OCI-LY3 (cell line): ENCODE measurements around the gene MAP4.

ENCODE experiments used
- H2AFZ ChIP-seq: fragments of 200-600, 300-600 bp; shearing (Covaris generic); 2 replicates; pipeline ENCODE4 v1.6.0; 2014; ENCODE audit warnings: antibody characterized with exemption, low read depth, low read length
- H3K27ac ChIP-seq: fragments of 200-600, 300-600 bp; sonication (generic); 2 replicates; pipeline ENCODE4 v1.5.1; 2014; ENCODE audit warnings: mild to moderate bottlenecking, low read length, moderate library complexity, mixed read lengths
- H3K27me3 ChIP-seq: fragments of 200-600, 300-600 bp; sonication (generic); 2 replicates; pipeline ENCODE4 v1.6.1; 2014; ENCODE audit warnings: low read depth, low read length, mixed read lengths
- H3K36me3 ChIP-seq: fragments of 200-600, 300-600 bp; sonication (generic); replicated peaks from 2 replicates; pipeline ENCODE3; 2014; ENCODE audit warnings: low read depth, low read length, mixed read lengths
- H3K4me1 ChIP-seq: fragments of 300-600, 200-600 bp; sonication (generic); 2 replicates; pipeline ENCODE4 v1.6.1; 2014; ENCODE audit warnings: low read length, mixed read lengths
- H3K4me2 ChIP-seq: fragments of 200-600, 300-600 bp; sonication (generic); 2 replicates; pipeline ENCODE4 v1.6.1; 2014; ENCODE audit warnings: low read length, mixed read lengths
- H3K4me3 ChIP-seq: fragments of 300-600, 200-600 bp; sonication (generic); 2 replicates; pipeline ENCODE4 v1.5.1; 2014; ENCODE audit warnings: antibody characterized with exemption, mild to moderate bottlenecking, low read length, moderate library complexity
- H3K79me2 ChIP-seq: fragments of 300-600, 200-600 bp; shearing (Covaris generic); 2 replicates; pipeline ENCODE4 v1.6.1; 2014; ENCODE audit warnings: mild to moderate bottlenecking, low read length, mixed read lengths
- H3K9ac ChIP-seq: fragments of 300-600, 200-600 bp; shearing (Covaris generic); 2 replicates; pipeline ENCODE4 v1.6.0; 2014; ENCODE audit warnings: mild to moderate bottlenecking, low read length, moderate library complexity
- H3K9me3 ChIP-seq: fragments of 200-600, 300-600 bp; shearing (Covaris generic); 2 replicates; pipeline ENCODE4 v1.6.1; 2014; ENCODE audit warnings: low read length, mixed read lengths; ENCODE audit not compliant: insufficient read depth
- H4K20me1 ChIP-seq: fragments of 200-600, 300-600 bp; sonication (generic); 2 replicates; pipeline ENCODE4 v1.6.1; 2016; ENCODE audit warnings: low read length, mixed read lengths; ENCODE audit not compliant: insufficient read depth
- CTCF ChIP-seq: fragments of 200-600, 300-600 bp; sonication (generic); IDR thresholded peaks from 2 replicates; pipeline ENCODE4 v1.5.1; 2014; ENCODE audit warnings: antibody characterized with exemption, low read length, low read depth
- EZH2phosphoT487 ChIP-seq: fragments of 200-600 bp; shearing (Covaris generic); IDR thresholded peaks from 2 replicates; pipeline ENCODE4 v1.6.1; 2018; ENCODE audit warnings: antibody characterized with exemption, mixed run types, low read depth

The MAP4 gene

GRCh38 chr3:47895241-47895640, 121.0 kb downstream of the MAP4 start:
- Histone ChIP-seq H3K36me3 (peaks cover 5% of the 10 kb centered on the region), H3K4me2 (no peak overlapping the region), H4K20me1 (no peaks in the 10 kb centered on the region; the same call in 1 of the 2 replicates), H3K79me2 (no peaks in the 10 kb centered on the region), H3K27me3 (no peaks in the 10 kb centered on the region), H3K27ac (no peak overlapping the region), H3K9ac (no peak overlapping the region), H3K4me1 (no peaks in the 10 kb centered on the region), H3K4me3 (no peak overlapping the region), H3K9me3 (no peaks in the 10 kb centered on the region), H2AFZ (no peak overlapping the region)
- TF ChIP-seq CTCF (no peak), EZH2phosphoT487 (no peak)

- Histone ChIP-seq H3K79me2 (no peaks in the 10 kb centered on the region), H3K9ac (no peak overlapping the region), H3K4me2 (no peak overlapping the region), H3K4me3 (no peak overlapping the region), H2AFZ (no peak overlapping the region), H3K9me3 (no peaks in the 10 kb centered on the region), H3K27me3 (no peaks in the 10 kb centered on the region), H3K4me1 (no peaks in the 10 kb centered on the region), H3K27ac (no peak overlapping the region), H4K20me1 (no peaks in the 10 kb centered on the region), H3K36me3 (peaks cover 13% of the 10 kb centered on the region)
- TF ChIP-seq CTCF, result no peak
- no peak for TF ChIP-seq EZH2phosphoT487
These were observed 123.8 kb downstream of the MAP4 start for GRCh38 chr3:47892286-47893040.

- no peaks in the 10 kb centered on the region for H3K9me3 ChIP-seq
- H3K4me3 ChIP-seq, result no peak overlapping the region
- H3K4me1 ChIP-seq, result no peaks in the 10 kb centered on the region
- no peaks in the 10 kb centered on the region for H3K27me3 ChIP-seq
- H3K79me2 ChIP-seq, result no peaks in the 10 kb centered on the region
- H3K4me2 ChIP-seq, result no peak overlapping the region
- no peak overlapping the region for H2AFZ ChIP-seq
- no peak overlapping the region for H3K27ac ChIP-seq
- H3K36me3 ChIP-seq, result peaks cover 13% of the 10 kb centered on the region
- H3K9ac ChIP-seq, result no peak overlapping the region
- no peaks in the 10 kb centered on the region for H4K20me1 ChIP-seq
- no peak for TF ChIP-seq EZH2phosphoT487
- no peak for TF ChIP-seq CTCF
These were observed 124.6 kb downstream of the MAP4 start for GRCh38 chr3:47891613-47892005.

GRCh38 chr3:47890828-47891612, 125.2 kb downstream of the MAP4 start:
- no peak overlapping the region for H3K4me2 ChIP-seq
- no peak overlapping the region for H3K27ac ChIP-seq

More at GRCh38 chr3:47890828-47891612, 125.2 kb downstream of the MAP4 start:
- peaks cover 13% of the 10 kb centered on the region for H3K36me3 ChIP-seq
- no peaks in the 10 kb centered on the region for H4K20me1 ChIP-seq
- H3K4me3 ChIP-seq, result no peak overlapping the region
- no peak overlapping the region for H3K9ac ChIP-seq
- no peaks in the 10 kb centered on the region for H3K27me3 ChIP-seq
- H3K4me1 ChIP-seq, result no peaks in the 10 kb centered on the region
- H3K9me3 ChIP-seq, result no peaks in the 10 kb centered on the region
- H2AFZ ChIP-seq, result no peak overlapping the region
- H3K79me2 ChIP-seq, result no peaks in the 10 kb centered on the region
- TF ChIP-seq EZH2phosphoT487 (no peak), CTCF (no peak)
